HL-60 (cell line): ENCODE measurements around the gene TAS1R1.

ENCODE experiments used
- CTCF ChIP-seq: IDR thresholded peaks from one replicate; pipeline ENCODE4 v1.5.1; 2011; ENCODE audit warnings: low read length, control low read depth, inconsistent platforms; ENCODE audit not compliant: insufficient read depth
- GABPA ChIP-seq: IDR thresholded peaks from 2 replicates; pipeline ENCODE4 v1.6.1; 2012; ENCODE audit warnings: low read depth
- POLR2AphosphoS5 ChIP-seq: IDR thresholded peaks from 2 replicates; pipeline ENCODE4 v1.6.1; 2012; ENCODE audit warnings: low read depth
- REST ChIP-seq: IDR thresholded peaks from 2 replicates; pipeline ENCODE4 v1.6.1; 2012; ENCODE audit warnings: low read depth; ENCODE audit not compliant: insufficient replicate concordance
- SPI1 ChIP-seq: IDR thresholded peaks from 2 replicates; pipeline ENCODE4 v1.6.1; 2012; ENCODE audit warnings: low read depth, mild to moderate bottlenecking, borderline replicate concordance

GRCh38 chr1:6603915-6604558 is 48.9 kb downstream of the TAS1R1 start:
- TF ChIP-seq CTCF (no peak), SPI1 (no peak), POLR2AphosphoS5 (no peak), GABPA (no peak), REST (no peak)
